Measurements from ENCODE around the gene CITED4.

The CITED4 gene

DNA sequence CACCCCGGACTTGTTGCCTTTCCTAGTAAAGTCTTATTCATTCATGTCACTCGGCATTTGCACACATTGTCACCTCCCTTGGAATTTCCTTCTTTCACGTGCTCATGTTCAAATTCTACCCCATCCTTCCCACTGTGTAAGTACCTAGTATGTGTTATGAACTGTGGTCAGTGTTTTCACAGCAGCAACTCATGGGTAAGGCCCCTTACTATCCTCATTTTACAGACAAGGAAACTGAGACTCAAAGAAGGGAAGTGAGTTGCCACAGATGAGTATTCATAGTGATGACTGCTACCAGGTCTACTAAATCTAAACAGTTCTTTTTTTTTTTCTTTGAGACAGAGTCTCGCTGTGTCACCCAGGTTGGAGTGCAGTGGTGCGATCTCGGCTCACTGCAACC lies 10.5 kb downstream of the CITED4 start:
- DNase-seq, result no peak

DNA sequence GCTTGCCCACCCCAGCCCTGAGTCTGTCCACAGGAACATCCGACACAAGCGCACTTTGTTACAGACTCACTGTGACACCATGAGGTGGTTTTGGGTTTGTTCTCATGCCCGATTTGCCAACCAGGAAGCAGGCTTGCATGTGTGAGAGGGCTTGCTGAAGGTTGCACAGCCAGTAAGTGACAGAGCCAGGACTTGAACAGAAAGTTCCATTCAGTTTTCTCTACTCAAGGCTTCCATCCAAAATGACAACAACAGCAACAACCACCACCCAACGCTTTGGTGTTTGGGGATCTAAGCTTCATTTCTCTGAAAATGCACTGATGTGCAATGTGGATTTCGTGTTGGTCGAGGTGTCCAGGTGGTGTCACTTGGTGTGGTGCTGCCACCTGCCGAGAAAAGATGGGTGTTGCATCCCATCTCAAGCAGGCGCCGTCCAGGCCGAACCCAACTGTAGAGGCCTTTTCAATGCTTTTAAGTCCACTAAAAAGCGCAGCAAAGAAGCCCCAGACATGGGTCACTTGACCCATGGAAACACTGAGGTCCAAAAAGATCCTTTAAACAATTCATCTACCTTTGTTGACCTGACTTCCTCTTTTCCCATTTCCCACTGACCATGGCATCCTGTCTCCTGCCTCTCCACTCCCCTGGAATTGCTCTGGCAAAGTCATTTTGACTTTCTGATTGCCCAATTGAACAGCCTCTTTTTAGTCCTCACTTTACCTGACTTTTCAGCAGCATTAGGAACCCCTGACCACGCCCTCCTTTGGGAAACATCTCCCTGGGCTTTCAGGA lies 12.2 kb downstream of the CITED4 start:
- no peak for DNase-seq

DNA sequence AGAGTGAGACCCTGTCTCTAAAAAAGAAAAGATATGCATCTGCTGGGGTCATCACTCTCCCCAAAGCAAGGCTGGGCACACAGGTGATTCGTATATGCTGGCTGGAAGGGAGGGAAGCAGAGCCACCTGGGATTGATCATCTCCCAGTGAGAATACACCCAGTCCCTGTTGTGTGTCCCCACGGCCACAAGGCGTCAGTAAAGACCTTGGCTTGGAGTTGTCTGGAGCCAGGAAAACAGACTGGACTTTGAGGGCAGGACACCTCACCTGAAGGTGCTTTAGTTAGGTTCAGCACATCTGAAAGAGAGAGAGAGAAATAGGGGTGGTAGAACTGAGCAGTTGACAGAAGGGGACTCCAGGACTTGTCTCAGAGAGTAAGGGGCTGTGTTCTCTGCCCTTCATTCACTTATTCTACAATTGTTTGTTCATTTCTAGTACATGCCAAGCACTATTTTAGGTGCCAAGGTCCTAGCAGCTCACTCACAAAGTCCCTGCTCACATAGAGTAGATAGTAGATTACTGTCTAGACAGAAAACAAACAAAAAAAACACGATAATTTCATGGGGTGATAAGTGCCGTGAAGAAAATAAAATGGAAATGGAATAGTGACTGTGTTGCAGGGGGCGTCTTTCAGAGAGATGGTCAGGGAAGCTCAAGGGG lies 13.5 kb downstream of the CITED4 start:
- DNase-seq, result no peak

DNA sequence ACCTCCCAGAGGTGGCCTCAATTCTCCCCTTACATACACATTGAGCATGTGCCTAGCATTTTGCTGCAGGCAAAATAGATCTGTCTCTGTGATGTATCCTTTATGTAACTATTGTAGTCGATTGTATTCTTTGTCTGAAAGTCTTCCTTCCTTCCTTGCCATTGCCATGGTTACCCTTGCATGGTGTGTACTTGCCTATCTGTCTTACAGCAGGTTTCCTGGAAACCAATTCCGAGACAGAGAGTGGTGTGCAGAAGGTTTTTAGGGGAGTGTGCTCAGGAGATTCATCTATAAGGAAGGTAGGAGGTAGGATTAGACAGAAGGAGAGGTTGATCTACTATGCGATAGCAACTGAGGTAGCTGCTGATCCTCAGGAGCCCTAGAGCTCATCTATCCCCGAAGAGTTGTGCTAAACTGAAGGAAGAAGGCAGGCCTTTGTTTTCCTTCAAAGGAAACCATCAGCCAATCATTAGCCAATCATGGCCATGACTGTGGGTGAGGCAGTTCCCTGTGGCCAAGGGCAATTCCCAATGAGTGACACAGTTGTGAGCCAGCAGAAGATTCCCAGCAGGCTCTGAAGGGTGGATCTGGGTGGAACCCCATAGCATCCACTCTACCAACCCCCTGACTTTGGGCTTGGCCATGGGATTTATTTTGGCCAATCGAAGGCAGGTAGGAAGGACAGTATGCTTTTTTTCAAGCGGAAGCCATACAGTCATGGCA lies 15.0 kb downstream of the CITED4 start:
- no peak for DNase-seq

DNA sequence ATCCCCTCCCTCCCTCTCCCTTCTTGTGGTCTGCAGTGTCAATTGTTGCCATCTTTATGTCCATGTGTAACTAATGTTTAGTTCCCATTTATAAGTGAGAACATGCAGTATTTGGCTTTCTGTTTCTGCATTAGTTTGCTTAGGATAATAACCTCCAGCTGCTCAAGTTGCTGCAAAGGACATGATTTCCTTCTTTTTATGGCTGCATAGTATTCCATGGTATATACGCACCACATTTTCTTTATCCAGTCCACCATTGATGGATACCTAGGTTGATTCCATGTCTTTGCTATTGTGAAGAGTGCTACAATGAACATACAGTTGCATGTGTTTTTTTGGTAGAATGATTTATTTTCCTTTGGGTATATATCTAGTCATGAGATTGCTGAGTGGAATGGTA lies 16.3 kb downstream of the CITED4 start:
- DNase-seq, result no peak

DNA sequence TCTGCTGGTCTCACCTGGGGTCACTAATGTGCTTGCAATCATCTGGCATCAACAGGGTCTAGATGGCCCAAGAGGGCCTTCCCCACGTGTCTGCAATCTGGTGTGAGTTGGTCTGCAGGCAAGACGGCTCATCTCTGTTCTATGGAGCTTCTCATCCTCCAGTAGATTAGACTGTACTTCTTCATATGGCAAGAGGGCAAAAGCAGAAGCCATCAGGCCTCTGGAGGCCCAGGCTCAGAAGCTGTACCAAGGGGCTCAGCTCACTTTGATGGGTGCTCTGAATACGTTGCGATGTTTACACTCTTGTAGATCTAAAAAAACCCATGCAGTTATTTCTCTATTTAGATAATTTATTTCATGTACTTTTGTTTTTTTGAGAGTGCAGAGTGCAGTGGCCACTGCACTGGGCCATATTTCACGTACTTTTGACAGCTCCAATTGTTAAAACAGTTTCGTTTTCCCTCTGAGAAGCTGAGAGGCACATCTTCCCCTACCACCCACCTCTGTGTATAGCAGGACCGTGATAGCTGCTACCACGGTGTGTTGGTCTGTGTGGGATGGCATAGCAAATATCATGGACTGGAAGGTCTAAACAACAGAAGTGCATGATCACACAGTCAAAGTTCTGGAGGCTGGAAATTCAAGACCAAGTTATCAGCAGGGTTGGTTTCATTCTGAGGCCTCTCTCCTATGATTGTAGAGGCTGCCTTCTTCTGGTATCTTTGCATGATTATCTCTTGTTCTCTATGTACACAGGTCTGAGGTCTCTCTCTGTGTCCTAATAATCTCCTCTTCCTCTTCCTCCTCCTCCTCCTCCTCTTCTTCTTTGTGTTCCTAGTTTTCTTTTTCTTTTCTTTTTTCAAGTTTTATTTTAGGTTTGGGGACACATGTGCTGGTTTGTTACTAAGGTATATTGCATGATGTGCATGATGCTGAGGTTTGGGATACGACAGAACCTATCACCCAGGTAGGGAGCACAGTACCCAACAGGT lies 17.0 kb downstream of the CITED4 start:
- DNase-seq, result no peak

DNA sequence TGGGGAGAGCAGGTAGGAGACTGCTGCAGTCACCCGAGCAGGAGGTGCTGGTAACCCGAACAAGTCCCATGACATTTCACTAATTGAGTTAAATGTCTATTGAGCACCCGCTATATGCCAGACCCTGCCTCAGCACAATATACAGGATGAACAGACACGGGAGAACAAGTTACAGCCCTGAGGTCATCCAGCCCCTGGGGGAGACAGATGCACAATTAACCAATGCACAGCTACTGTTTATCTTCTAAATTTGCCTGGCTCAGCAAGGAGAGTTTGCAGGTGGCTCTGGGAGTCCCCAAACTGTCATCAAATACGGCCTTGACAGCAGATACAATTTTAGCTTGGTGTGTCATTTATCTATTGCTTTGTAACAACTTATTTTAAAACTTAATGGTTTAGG lies 18.1 kb downstream of the CITED4 start:
- DNase-seq, result no peak

DNA sequence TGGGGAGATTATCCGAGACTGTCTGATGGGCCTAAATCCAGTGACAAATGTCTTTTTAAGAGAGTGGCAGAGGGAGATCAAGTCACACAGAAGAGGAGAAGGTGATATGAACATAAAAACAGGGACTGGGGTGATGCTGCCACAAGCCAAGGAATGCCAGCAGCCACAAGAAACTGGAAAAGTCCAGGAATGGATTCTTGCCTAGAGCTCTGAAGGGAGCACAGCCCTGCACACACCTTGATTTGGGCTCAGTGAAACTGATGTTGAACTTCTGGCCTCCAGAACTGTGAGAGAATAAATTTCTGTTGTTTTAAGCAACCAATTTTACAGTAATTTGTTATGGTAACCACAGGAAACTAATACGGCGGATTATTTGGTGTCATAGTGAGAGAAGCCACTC lies 19.5 kb downstream of the CITED4 start:
- DNase-seq, result no peak

DNA sequence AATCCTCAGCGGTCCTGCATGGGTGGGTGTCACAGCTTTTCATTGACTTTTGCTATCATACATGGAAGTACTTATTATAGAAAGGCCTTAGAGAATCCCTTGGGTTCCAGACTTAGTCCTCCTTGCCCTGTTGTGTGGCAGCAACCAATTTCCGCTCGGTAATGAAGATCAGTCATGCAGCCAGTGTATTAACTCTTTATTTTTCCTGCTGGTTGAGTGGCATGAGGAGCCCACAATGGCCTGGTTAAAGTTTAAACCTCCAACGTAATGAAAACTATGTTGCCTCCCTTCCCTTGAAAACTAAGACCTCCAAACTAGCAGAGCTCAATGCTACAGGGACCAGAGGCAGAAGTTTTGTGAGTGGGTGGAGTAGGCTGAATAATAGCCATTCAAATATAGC lies 20.0 kb downstream of the CITED4 start:
- no peak for DNase-seq

DNA sequence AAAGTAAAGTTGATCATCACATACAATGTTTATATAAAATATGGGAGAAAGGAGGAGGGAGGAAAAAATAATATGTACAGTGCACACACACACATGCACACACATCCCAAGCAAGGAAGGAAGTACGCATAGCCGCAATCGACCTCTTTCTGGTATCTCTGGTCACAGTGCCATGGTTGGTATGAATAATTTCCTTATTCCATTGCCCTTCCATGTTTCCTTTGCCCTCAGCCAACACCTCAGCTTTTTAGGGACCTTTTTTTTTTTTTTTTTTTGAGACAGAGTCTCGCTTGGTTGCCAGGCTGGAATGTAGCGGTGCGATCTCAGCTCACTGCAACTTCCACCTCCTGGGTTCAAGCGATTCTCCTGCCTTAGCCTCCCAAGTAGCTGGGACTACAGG lies 20.6 kb downstream of the CITED4 start:
- no peak for DNase-seq

DNA sequence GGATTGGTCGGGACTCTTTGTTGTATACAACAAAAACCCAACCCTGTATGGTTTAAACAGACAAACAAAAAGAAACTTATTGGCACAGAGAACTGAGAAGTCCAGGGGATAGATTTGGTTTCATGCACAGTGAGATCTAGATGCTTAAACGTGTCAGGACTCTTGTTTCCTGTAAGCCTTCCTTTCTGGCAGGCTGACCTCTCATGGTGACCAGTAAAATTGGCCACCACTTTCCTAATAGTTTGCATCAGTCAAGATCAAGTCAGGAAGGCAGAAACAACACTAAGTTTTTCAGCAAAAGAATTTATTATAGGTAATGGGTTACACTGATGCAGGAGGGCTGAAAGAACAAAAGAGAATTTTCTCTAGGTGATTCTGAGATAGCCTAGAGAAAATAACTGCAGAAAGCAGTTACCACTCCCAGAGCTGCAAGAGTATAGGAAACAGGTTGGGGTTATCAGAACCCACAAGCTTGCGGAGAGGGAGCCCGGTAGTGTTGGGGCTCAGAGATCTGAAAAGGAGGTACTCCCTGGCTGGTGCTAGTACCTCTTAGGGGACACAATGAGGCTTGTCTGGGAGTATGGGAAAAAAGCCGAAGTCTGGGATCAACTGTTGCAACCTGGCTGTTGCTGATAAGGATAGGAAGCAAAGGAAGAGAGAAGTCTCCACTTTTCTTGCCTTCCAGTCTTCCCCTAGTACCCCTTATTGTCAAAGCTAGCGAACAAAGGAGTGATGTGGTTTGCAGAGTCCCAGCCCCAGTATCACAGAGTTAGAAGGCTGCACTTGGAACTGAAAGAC lies 21.4 kb downstream of the CITED4 start:
- no peak for DNase-seq

DNA sequence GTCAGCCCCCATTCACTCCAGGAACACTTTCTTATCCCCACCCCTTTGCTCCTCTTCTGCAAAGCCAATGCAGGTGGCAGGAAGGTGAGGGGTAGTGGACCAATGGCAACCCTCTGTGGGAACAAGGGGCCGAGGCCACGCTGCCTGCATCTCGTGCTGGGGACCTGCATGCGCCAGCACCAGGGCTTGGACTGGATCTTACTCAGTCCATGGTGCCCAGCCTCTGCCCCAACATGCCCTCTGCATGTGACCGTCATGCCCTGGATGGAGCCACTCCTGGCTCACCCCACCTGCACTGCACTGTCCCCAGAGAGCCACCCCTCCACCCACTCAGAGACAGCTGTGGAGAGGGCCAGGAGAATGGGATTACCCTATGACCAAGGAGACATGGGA lies 22.2 kb downstream of the CITED4 start:
- no peak for DNase-seq

DNA sequence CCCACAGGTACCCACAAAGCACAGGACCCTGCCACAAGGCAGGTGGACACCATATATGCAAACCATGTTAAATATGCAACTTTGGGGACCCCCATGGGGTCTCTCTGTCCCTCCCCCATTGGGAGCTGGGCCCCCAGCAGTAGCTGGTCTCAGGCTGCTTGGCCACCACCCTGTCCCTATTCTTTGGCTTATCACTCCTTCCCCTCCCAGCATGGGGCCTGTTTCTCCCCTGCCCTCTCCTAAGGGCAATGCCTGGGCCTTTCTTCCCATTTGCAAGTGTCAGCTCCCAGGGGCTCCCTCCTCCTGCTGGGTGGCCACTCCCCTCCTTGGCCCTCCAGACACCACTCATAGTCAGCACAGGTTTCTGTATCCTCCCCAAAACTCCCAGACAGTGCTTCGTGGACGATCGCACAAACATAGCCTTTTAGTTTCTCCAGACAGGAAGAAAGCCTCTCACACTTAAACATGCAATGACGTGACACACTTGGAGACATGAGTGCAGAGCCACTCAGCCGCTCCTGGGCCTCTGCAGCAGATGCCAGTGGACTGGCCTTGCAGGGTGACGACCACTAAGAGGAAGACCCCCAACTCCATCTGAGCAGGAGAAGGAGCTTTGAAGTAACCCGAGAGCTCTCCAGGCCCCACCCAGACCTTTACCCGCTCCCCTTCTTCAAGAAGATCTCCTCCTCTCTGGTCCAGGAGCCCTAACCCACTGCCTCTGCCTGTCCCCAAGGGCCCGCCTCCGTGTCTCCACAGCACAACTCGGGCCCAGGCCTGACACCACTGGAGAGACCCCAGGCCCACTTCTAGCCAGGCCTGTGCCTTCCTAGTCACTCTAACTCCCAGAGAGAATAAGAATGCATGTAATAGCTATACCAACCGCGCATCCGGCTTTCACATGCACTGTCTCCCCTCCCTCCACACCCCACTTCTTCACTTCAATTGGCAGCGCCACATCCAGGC lies 22.9 kb downstream of the CITED4 start:
- DNase-seq, result no peak

DNA sequence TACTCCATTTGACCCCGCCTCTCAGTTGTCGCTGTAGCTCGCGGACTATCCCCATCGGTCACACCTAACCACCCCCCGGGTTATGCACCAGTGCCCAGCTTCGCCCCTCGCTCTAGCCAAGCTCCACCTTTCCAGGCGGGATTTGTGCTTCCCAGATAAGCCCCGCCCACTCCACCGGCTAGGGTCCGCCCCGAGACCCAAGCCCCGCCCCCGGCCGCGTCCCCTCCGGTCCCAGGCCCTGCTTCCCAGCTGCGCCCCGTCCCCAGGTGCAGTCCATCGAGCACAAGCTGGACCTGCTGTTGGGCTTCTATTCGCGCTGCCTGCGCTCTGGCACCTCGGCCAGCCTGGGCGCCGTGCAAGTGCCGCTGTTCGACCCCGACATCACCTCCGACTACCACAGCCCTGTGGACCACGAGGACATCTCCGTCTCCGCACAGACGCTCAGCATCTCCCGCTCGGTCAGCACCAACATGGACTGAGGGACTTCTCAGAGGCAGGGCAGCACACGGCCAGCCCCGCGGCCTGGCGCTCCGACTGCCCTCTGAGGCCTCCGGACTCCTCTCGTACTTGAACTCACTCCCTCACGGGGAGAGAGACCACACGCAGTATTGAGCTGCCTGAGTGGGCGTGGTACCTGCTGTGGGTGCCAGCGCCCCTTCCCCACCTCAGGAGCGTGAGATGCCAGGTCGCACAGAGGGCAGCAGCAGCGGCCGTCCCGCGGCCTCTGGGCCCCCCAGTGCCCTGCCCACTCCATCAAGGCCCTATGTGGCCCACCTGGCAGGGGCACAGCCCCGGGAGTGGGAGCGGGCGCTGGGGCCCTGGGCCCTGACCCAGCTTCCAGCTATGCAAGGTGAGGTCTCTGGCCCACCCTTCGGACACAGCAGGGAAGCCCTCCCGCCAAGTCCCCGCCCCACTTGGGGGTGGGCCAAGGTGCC lies 23.9 kb downstream of the CITED4 start:
- DNase-seq, result no peak

DNA sequence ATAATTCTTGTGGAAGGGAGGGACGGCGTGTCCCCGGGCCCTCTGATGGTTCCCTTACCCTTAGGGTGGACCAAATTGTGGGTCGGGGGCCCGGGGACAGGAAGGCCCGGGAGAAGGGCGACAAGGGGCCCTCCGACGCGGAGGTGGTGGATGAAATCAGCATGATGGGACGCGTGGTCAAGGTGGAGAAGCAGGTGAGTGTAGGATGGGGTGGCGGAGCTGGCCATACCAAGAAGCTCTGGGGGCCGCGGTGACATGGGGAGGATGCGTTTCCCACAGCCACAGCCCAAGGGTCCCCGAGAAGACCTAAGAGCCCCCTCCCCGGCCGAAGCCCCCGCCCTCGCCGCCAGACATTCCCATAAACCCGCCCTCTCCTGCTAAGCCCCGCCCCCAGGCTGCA lies 24.6 kb downstream of the CITED4 start:
- DNase-seq, result no peak

DNA sequence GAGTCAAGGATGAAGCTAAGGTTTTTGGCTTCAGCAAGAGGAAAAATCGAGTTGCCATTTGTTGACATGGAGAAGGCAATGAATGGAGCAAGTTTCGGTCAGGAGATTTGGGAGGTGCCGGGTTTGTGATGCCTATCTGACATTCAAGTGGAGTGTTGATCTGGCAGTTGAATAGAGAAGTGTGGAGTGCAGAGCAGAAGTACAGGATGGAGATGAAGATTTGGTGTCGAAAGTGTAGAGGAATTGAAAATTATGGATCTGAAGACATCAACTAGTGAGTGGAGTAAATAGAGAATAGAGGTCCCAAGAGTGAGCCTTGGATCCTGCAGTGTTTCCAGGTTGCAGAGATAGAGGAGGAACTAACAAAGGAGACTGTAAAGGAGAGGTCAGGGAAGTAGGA lies 25.9 kb downstream of the CITED4 start:
- no peak for DNase-seq

DNA sequence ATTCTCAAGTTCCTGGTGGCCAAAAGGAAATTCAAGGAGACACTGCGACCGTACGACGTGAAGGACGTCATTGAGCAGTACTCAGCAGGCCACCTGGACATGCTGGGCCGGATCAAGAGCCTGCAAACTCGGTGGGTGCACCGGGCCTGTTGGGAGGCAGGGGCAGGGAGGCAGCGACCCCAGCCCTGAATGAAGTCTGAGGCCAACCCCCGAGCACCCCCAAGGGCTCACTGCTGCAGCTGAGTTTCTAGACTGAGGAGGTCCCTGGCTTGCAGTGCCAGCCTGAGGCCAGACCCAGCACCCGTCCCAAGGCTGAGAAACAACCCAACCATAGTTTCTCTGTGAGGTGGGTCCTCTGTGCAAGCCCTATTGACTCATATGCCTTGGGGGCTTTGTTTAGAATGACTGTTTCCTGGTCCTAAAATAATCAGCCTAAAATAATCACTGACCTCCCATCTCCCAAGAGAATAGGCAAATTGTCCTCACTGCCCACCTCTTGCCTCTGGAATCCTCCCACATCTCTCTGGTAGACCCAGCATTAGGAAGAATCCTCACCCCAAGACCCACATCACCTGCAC lies 27.1 kb downstream of the CITED4 start:
- DNase-seq, result no peak

DNA sequence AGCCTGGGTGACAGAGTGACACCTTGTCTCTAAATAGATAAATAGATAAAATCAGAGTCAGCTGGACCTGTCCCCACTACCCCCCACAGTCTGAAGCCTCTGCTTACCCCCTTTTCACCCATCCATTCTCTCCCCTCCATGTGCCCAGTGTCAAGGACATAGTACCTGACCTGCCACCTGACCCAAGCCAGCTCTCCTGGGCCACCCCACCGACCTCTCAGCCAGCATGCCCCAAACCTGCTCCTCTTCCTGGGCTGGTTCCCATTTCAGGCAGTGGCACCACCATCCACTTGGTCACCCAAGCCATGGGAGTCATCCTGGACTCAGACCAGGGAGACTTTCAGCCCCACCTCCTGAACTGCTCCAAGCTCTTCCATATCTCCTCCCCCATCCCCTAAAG lies 28.2 kb downstream of the CITED4 start:
- no peak for DNase-seq
